HG03571 (cell line): Measurements from ENCODE around the gene APC2.
"Not testable (repeated sequence)": the region's sequence is repeated elsewhere in the genome, so short reads cannot be mapped to it uniquely, and the experiment has no call there.

Source experiments
- ATAC-seq: cut with Tn5 transposase; IDR thresholded peaks from one replicate; pipeline ENCODE4 v1.9.1; 2021; ENCODE audit not compliant: unreplicated experiment

The APC2 gene

GRCh38 chr19:1507763-1508506, 58.0 kb downstream of the APC2 start:
- ATAC-seq = no peak

DNA sequence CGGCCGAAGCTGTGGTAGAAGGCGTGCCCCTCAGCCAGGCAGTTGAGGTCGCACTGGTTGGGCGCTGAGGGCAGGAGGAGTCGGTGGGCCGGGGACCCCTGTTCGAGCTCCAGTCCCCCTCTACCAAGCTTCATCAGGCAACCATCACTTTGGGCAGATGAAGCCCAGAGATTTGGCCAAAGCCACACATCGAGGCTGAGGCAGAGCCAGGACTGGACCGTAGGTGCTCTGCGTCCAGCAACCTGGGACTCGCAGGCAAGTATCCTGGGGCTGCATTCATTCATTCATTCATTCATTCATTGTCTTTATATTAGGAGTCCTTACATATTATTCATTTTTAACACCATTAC, 58.6 kb downstream of the APC2 start:
- ATAC-seq = no peak

DNA sequence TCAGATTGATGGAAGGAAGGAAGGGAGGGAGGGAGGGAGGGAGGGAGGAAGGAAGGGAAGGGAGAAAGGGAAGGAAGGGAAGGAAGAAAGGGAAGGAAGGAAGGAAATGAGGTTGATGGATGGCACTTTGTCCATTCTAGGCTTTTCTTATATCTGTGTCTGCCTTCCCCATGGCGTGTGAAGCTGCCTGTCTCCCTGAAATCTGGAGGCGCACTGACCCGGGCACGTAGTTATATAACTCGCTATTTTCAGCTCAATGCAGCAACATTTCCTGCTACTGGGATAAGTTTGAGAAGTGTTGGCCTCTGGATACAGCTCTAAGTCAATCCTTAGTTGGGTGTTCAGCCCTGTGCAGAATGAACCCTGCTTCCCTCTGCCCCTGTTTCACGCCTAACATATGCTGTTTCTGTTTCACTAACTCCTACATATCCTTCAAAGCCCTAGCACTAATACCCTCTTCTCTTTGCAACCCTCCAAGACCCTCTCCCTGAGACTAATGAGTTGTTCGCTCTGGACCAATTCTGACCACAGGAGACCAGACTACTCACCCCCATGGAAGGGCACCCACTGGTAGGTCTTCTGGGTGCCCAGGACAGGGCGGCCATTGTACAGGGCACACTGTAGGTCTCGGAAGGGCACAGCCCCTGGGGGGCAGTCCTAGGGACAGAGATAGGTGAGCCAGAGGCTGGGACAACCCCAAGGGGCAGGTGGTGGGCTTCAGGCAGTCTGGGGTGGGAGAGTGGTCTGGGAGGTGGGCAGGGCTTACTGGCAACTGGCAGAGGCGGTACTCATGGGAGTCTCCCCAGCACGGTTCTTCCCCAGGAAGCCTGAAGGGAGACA, 59.9 kb downstream of the APC2 start:
- ATAC-seq = no peak

- no peak for ATAC-seq
Observed at GRCh38 chr19:1510442-1510806, 60.5 kb downstream of the APC2 start.

GRCh38 chr19:1510807-1511206, 60.9 kb downstream of the APC2 start:
- no peak for ATAC-seq

GRCh38 chr19:1511318-1512317, 61.7 kb downstream of the APC2 start:
- no peak for ATAC-seq

GRCh38 chr19:1512671-1513498, 63.0 kb downstream of the APC2 start, which contains the start of gene ADAMTSL5:
Gene ADAMTSL5, minus strand, starts transcription at chr19:1513019. Its CDS starts 2,076 bp downstream, at chr19:1510943.
- no peak for ATAC-seq

DNA sequence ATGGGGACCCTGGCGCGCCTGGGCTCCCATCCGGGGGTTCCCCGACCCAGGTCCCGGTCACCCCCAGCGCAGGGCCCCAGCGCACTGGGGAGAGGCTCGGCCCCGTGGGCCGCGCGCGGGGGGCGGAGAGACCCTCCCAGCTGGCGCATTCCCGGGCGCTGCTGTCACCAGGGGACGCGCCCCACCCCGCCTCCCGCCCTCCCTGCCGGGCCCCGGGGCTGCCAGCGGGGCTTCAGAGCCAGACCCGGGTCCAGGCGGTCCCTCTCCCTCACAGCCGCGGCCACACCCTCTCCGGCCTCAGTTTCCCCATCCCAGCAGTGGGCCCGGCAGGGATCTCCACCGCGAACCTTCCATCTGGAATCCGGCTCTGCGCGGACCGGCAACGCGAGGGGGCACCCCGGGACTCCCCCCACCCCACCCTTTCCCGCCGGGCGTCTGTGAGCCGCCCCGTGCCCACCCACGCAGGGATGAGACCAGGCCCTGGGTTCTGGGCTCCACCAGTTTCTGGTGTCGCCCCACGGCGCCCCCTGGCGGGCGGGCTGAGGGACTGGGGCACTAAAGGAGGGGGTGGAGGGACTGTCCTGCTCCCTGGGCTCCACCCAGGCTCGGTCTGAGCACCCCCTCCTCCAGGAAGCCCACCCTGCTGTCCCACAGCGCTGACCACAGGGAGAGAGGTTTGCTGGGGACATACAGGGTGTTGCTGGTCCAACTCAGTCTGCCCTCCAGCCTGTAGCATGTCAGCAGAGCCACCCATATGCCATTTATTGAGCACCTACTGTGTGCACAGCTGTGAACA, 63.8 kb downstream of the APC2 start:
- no peak for ATAC-seq

- ATAC-seq = no peak
Observed at GRCh38 chr19:1514295-1514661, 64.4 kb downstream of the APC2 start.

DNA sequence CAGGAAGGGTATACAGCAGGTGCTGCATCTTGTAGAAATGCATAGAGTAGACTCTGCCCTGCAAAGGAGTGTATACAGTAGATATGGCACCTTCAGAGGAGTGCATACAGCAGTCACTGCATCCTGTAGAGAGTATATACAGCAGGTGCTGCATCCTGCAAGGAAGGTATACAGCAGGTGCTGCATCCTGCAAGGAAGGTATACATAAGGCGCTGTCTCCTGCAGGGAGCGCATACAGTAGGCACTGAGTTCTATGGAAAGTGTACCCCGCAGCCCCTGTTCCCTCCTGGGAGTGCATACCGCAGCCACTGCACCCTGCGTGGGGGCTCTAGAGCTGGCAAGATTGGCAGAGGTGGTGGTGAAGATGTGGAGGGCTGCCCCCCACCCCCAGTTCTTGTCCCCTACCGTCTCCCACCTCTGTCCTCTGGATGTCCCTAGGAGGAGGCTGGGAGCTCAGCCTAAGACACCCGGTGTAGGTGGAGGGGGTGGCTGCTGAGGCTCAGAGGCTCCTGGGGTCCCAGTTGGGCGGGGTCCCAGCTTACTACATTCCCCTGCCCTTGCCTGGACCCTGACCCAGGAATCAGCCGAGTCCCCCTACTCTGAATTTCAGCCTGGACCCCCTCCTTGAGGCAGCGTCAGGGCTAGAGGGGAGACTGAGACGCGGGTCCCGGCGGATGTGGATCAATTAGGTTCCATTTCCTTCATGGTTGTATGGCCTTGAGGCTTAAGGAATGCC, 65.2 kb downstream of the APC2 start:
- ATAC-seq = no peak

- no peak for ATAC-seq
Observed at GRCh38 chr19:1516395-1516753, 66.5 kb downstream of the APC2 start.

- ATAC-seq = no peak
Observed at GRCh38 chr19:1518471-1518870, 68.5 kb downstream of the APC2 start.

- not testable (repeated sequence) for ATAC-seq
Observed at GRCh38 chr19:1519802-1520201, 69.9 kb downstream of the APC2 start.

GRCh38 chr19:1520203-1520780, 70.4 kb downstream of the APC2 start:
- ATAC-seq = no peak

GRCh38 chr19:1521636-1522035, 71.7 kb downstream of the APC2 start:
- no peak for ATAC-seq

DNA sequence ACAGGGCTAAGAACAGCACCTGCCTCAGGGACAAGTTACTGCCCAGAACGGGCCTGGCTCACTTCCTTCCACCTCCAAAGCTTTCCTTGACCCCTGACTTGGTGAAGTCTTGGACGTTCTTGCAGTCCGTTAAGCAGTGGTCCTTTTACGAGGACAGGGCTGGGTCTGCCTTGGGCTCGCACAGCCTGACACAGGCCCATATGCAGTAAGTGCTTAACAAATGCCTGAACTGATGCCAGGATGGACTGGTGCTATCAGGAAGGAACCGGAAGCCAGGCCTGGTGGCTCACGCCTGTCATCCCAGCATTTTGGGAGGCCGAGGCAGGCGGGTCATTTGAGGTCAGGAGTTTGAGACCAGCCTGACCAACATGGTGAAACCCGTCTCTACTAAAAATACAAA, 72.1 kb downstream of the APC2 start:
- no peak for ATAC-seq

GRCh38 chr19:1522838-1523237, 72.9 kb downstream of the APC2 start:
- ATAC-seq = no peak
